Measurements from ENCODE around the gene COG3. TPM values are rescaled to one million over a fixed set of nuclear protein-coding genes. Genes with fewer than 3 reads are reported as not detected.

Gene COG3
- total and polyA plus RNA-seq, 7 experiments from 2014 or later = 26.5 to 50.1 (median 43.2) TPM

GRCh38 chr13:45542391-45542790 is 77.7 kb downstream of the COG3 start:
- Histone ChIP-seq H3K4me3 (ENCODE audit: low read length) (no peak overlapping the region), H3K9me3 (ENCODE audit: control insufficient read depth in 2 of 3, low read length in 3 of 3) (no peaks in the 10 kb centered on the region), H3K27me3 (ENCODE audit: control insufficient read depth in 2 of 2, insufficient read depth in 2 of 2, low read length in 2 of 2) (no peaks in the 10 kb centered on the region), H3K4me1 (ENCODE audit: control insufficient read depth in 2 of 2, insufficient read depth in 2 of 2, low read length in 2 of 2) (no peaks in the 10 kb centered on the region), H3K36me3 (ENCODE audit: control insufficient read depth in 2 of 3, insufficient read depth in 3 of 3, low read length in 3 of 3) (no peaks in the 10 kb centered on the region), H3K27ac (ENCODE audit: low read depth, low read length) (no peak overlapping the region)
- H3K36me3 Mint-ChIP-seq = no peaks in the 10 kb centered on the region
- no peak overlapping the region for H3K4me3 Mint-ChIP-seq
- POLR2A ChIA-PET = no interaction called here
- ATAC-seq (no peak), DNase-seq (no peak)
- CTCF ChIA-PET = no interaction called here
- no peaks in the 10 kb centered on the region for H3K9me3 Mint-ChIP-seq
- no peaks in the 10 kb centered on the region for H3K27me3 Mint-ChIP-seq
- peak overlapping the region in 1 of 9 donors; percentile 14 for H3K27ac Mint-ChIP-seq
- intact Hi-C loops (cut with micrococcal nuclease) = no loop called here
- H3K4me1 Mint-ChIP-seq = peaks cover 0 to 3% (median 0%) of the 10 kb centered on the region in 7 donors

- Mint-ChIP-seq H3K27me3 (no peaks in the 10 kb centered on the region), H3K4me3 (no peak overlapping the region), H3K27ac (no peak overlapping the region), H3K36me3 (no peaks in the 10 kb centered on the region), H3K9me3 (no peaks in the 10 kb centered on the region), H3K4me1 (peaks cover 0 to 3% (median 0%) of the 10 kb centered on the region in 7 donors)
- Histone ChIP-seq H3K9me3 (ENCODE audit: control insufficient read depth in 2 of 3, low read length in 3 of 3) (no peaks in the 10 kb centered on the region), H3K36me3 (ENCODE audit: control insufficient read depth in 2 of 3, insufficient read depth in 3 of 3, low read length in 3 of 3) (no peaks in the 10 kb centered on the region), H3K4me3 (ENCODE audit: low read length) (no peak overlapping the region), H3K27ac (ENCODE audit: low read depth, low read length) (no peak overlapping the region), H3K27me3 (ENCODE audit: control insufficient read depth in 2 of 2, insufficient read depth in 2 of 2, low read length in 2 of 2) (no peaks in the 10 kb centered on the region), H3K4me1 (ENCODE audit: control insufficient read depth in 2 of 2, insufficient read depth in 2 of 2, low read length in 2 of 2) (no peaks in the 10 kb centered on the region)
- DNase-seq = no peak
- CTCF ChIA-PET = no interaction called here
- ATAC-seq = no peak
- intact Hi-C loops (cut with micrococcal nuclease) = no loop called here
- POLR2A ChIA-PET = no interaction called here
These were observed 78.1 kb downstream of the COG3 start for GRCh38 chr13:45542878-45543277.

- no peaks in the 10 kb centered on the region for H3K4me1 ChIP-seq (ENCODE audit: control insufficient read depth in 2 of 2, insufficient read depth in 2 of 2, low read length in 2 of 2)
- H3K9me3 ChIP-seq (ENCODE audit: control insufficient read depth in 2 of 3, low read length in 3 of 3) = no peaks in the 10 kb centered on the region
- ATAC-seq = no peak
- H3K27ac ChIP-seq (ENCODE audit: low read depth, low read length) = no peak overlapping the region
- Mint-ChIP-seq H3K4me3 (no peak overlapping the region), H3K27me3 (peaks cover 0 to 8% (median 6%) of the 10 kb centered on the region in 5 donors), H3K36me3 (no peaks in the 10 kb centered on the region), H3K27ac (no peak overlapping the region), H3K9me3 (no peaks in the 10 kb centered on the region), H3K4me1 (peaks cover 0 to 3% (median 0%) of the 10 kb centered on the region in 7 donors)
- ChIA-PET CTCF (interaction anchor here (0.9 kb wide), 1 partner anchor 12 kb away, joined by 3 read pairs; no protein-coding TSS in a partner anchor), POLR2A (no interaction called here)
- no peak for DNase-seq
- H3K27me3 ChIP-seq (ENCODE audit: control insufficient read depth in 2 of 2, insufficient read depth in 2 of 2, low read length in 2 of 2) = no peaks in the 10 kb centered on the region
- H3K4me3 ChIP-seq (ENCODE audit: low read length) = no peak overlapping the region
- intact Hi-C loops (cut with micrococcal nuclease) = no loop called here
- no peaks in the 10 kb centered on the region for H3K36me3 ChIP-seq (ENCODE audit: control insufficient read depth in 2 of 3, insufficient read depth in 3 of 3, low read length in 3 of 3)
These were observed 79.8 kb downstream of the COG3 start for GRCh38 chr13:45544520-45544919.

GRCh38 chr13:45545686-45546409 is 81.1 kb downstream of the COG3 start:
- intact Hi-C loops (cut with micrococcal nuclease) = no loop called here
- H3K4me1 Mint-ChIP-seq = no peaks in the 10 kb centered on the region
- ChIA-PET CTCF (no interaction called here), POLR2A (no interaction called here)
- peaks cover 5 to 8% (median 6%) of the 10 kb centered on the region in 5 donors for H3K27me3 Mint-ChIP-seq
- H3K9me3 ChIP-seq (ENCODE audit: control insufficient read depth in 2 of 3, low read length in 3 of 3) = no peaks in the 10 kb centered on the region
- H3K36me3 Mint-ChIP-seq = no peaks in the 10 kb centered on the region
- DNase-seq (no peak), ATAC-seq (no peak)
- H3K27ac Mint-ChIP-seq = no peak overlapping the region
- no peak overlapping the region for H3K27ac ChIP-seq (ENCODE audit: low read depth, low read length)
- no peaks in the 10 kb centered on the region for H3K4me1 ChIP-seq (ENCODE audit: control insufficient read depth in 2 of 2, insufficient read depth in 2 of 2, low read length in 2 of 2)
- no peaks in the 10 kb centered on the region for H3K36me3 ChIP-seq (ENCODE audit: control insufficient read depth in 2 of 3, insufficient read depth in 3 of 3, low read length in 3 of 3)
- H3K27me3 ChIP-seq (ENCODE audit: control insufficient read depth in 2 of 2, insufficient read depth in 2 of 2, low read length in 2 of 2) = no peaks in the 10 kb centered on the region
- H3K4me3 Mint-ChIP-seq = no peak overlapping the region
- H3K4me3 ChIP-seq (ENCODE audit: low read length) = no peak overlapping the region
- H3K9me3 Mint-ChIP-seq = no peaks in the 10 kb centered on the region

GRCh38 chr13:45546410-45546765 is 81.6 kb downstream of the COG3 start:
- Mint-ChIP-seq H3K4me3 (no peak overlapping the region), H3K9me3 (no peaks in the 10 kb centered on the region), H3K36me3 (no peaks in the 10 kb centered on the region), H3K27me3 (peaks cover 5 to 9% (median 7%) of the 10 kb centered on the region in 5 donors), H3K4me1 (no peaks in the 10 kb centered on the region), H3K27ac (no peak overlapping the region)
- ATAC-seq = no peak
- CTCF ChIA-PET = no interaction called here
- Histone ChIP-seq H3K9me3 (ENCODE audit: control insufficient read depth in 2 of 3, low read length in 3 of 3) (no peaks in the 10 kb centered on the region), H3K4me1 (ENCODE audit: control insufficient read depth in 2 of 2, insufficient read depth in 2 of 2, low read length in 2 of 2) (no peaks in the 10 kb centered on the region), H3K27me3 (ENCODE audit: control insufficient read depth in 2 of 2, insufficient read depth in 2 of 2, low read length in 2 of 2) (no peaks in the 10 kb centered on the region), H3K36me3 (ENCODE audit: control insufficient read depth in 2 of 3, insufficient read depth in 3 of 3, low read length in 3 of 3) (no peaks in the 10 kb centered on the region), H3K27ac (ENCODE audit: low read depth, low read length) (no peak overlapping the region), H3K4me3 (ENCODE audit: low read length) (no peak overlapping the region)
- intact Hi-C loops (cut with micrococcal nuclease) = no loop called here
- DNase-seq = no peak
- POLR2A ChIA-PET = no interaction called here

- Mint-ChIP-seq H3K4me3 (no peak overlapping the region), H3K9me3 (no peaks in the 10 kb centered on the region), H3K27ac (no peak overlapping the region), H3K4me1 (no peaks in the 10 kb centered on the region), H3K27me3 (peaks cover 5 to 21% (median 7%) of the 10 kb centered on the region in 5 donors), H3K36me3 (no peaks in the 10 kb centered on the region)
- Histone ChIP-seq H3K9me3 (ENCODE audit: control insufficient read depth in 2 of 3, low read length in 3 of 3) (no peaks in the 10 kb centered on the region), H3K4me1 (ENCODE audit: control insufficient read depth in 2 of 2, insufficient read depth in 2 of 2, low read length in 2 of 2) (no peaks in the 10 kb centered on the region), H3K27me3 (ENCODE audit: control insufficient read depth in 2 of 2, insufficient read depth in 2 of 2, low read length in 2 of 2) (no peaks in the 10 kb centered on the region), H3K4me3 (ENCODE audit: low read length) (no peak overlapping the region), H3K36me3 (ENCODE audit: control insufficient read depth in 2 of 3, insufficient read depth in 3 of 3, low read length in 3 of 3) (no peaks in the 10 kb centered on the region), H3K27ac (ENCODE audit: low read depth, low read length) (no peak overlapping the region)
- DNase-seq (no peak), ATAC-seq (no peak)
- intact Hi-C loops (cut with micrococcal nuclease) = no loop called here
- ChIA-PET CTCF (no interaction called here), POLR2A (no interaction called here)
These were observed 83.5 kb downstream of the COG3 start for GRCh38 chr13:45548281-45548680.

GRCh38 chr13:45554604-45555109 is 89.9 kb downstream of the COG3 start:
- H3K9me3 ChIP-seq (ENCODE audit: control insufficient read depth in 2 of 3, low read length in 3 of 3) = no peaks in the 10 kb centered on the region
- no peak overlapping the region for H3K27ac Mint-ChIP-seq
- no peak overlapping the region for H3K4me3 ChIP-seq (ENCODE audit: low read length)
- H3K27ac ChIP-seq (ENCODE audit: low read depth, low read length) = no peak overlapping the region
- intact Hi-C loops (cut with micrococcal nuclease) = no loop called here
- H3K9me3 Mint-ChIP-seq = peaks cover 0 to 6% (median 0%) of the 10 kb centered on the region in 11 donors
- H3K36me3 ChIP-seq (ENCODE audit: control insufficient read depth in 2 of 3, insufficient read depth in 3 of 3, low read length in 3 of 3) = no peaks in the 10 kb centered on the region
- H3K27me3 ChIP-seq (ENCODE audit: control insufficient read depth in 2 of 2, insufficient read depth in 2 of 2, low read length in 2 of 2) = no peaks in the 10 kb centered on the region
- H3K36me3 Mint-ChIP-seq = no peaks in the 10 kb centered on the region
- no peak overlapping the region for H3K4me3 Mint-ChIP-seq
- H3K4me1 Mint-ChIP-seq = peaks cover 0 to 3% (median 0%) of the 10 kb centered on the region in 7 donors
- CTCF ChIA-PET = no interaction called here
- peaks cover 0 to 37% (median 0%) of the 10 kb centered on the region in 5 donors for H3K27me3 Mint-ChIP-seq
- H3K4me1 ChIP-seq (ENCODE audit: control insufficient read depth in 2 of 2, insufficient read depth in 2 of 2, low read length in 2 of 2) = no peaks in the 10 kb centered on the region
- ATAC-seq = no peak
- POLR2A ChIA-PET = no interaction called here
- no peak for DNase-seq
